Dendritic cell treated with granulocyte-macrophage colony-stimulating factor and Interleukin-4, amounts not matched to agents 40 ng/mL and 50 ng/mL, for 4 days (primary cell): ENCODE results near the gene CCDC136.

Source experiments
- H3K27ac Mint-ChIP-seq: one replicate; pipeline ENCODE4 v1.8.0; 2022; ENCODE audit warnings: mild to moderate bottlenecking, mixed read lengths
- H3K27me3 Mint-ChIP-seq: one replicate; pipeline ENCODE4 v1.8.0; 2022; ENCODE audit warnings: mild to moderate bottlenecking, mixed read lengths
- H3K36me3 Mint-ChIP-seq: one replicate; pipeline ENCODE4 v1.8.0; 2022; ENCODE audit warnings: low read depth, mixed read lengths
- H3K4me1 Mint-ChIP-seq: one replicate; pipeline ENCODE4 v1.8.0; 2022; ENCODE audit warnings: low read depth, mixed read lengths
- H3K4me3 Mint-ChIP-seq: one replicate; pipeline ENCODE4 v1.8.0; 2022; ENCODE audit warnings: mild to moderate bottlenecking, moderate library complexity, mixed read lengths
- H3K9me3 Mint-ChIP-seq: one replicate; pipeline ENCODE4 v1.8.0; 2022; ENCODE audit warnings: mixed read lengths
- intact Hi-C: fragments of 100-400 bp; cut with micrococcal nuclease; formaldehyde crosslinking; loops from one replicate; pipeline ENCODE4 v1.15.0; 2022

The CCDC136 gene

DNA sequence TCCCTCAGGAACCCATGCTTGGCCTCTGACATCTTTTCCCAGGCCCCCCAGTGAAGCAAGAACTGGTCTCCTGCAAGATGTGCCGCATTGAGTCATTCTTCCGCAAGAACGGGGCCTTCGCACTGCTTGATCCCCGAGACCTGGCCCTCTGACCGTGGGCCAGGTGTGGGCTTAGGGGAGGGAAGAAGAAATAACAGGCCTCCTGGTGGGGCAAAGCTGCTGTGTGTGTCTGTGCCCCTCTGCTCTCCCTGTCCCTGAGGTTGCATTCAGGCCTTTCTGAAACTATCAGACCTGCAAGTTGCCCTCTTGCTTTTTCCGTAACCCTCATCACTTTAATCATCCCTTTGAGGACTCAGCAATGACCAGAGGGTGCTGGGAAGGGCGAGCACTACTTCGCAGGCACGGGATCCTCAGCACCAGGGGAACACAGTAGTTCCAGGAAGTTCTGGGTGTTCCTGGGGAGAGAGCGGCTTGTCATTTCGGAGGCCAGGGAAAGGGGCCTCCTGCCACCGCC lies 76.9 kb downstream of the CCDC136 start:
- no peaks in the 10 kb centered on the region for H3K9me3 Mint-ChIP-seq
- H3K36me3 Mint-ChIP-seq = peaks cover 29% of the 10 kb centered on the region
- peak overlapping the region; percentile 66 for H3K4me3 Mint-ChIP-seq
- H3K4me1 Mint-ChIP-seq = peaks cover 53% of the 10 kb centered on the region
- intact Hi-C loops = loop anchor here (10.0 kb wide), 1 partner anchor 74 kb away; the partner anchor contains the start of gene CCDC136
- peaks cover 46% of the 10 kb centered on the region for H3K27me3 Mint-ChIP-seq
- no peak overlapping the region for H3K27ac Mint-ChIP-seq

DNA sequence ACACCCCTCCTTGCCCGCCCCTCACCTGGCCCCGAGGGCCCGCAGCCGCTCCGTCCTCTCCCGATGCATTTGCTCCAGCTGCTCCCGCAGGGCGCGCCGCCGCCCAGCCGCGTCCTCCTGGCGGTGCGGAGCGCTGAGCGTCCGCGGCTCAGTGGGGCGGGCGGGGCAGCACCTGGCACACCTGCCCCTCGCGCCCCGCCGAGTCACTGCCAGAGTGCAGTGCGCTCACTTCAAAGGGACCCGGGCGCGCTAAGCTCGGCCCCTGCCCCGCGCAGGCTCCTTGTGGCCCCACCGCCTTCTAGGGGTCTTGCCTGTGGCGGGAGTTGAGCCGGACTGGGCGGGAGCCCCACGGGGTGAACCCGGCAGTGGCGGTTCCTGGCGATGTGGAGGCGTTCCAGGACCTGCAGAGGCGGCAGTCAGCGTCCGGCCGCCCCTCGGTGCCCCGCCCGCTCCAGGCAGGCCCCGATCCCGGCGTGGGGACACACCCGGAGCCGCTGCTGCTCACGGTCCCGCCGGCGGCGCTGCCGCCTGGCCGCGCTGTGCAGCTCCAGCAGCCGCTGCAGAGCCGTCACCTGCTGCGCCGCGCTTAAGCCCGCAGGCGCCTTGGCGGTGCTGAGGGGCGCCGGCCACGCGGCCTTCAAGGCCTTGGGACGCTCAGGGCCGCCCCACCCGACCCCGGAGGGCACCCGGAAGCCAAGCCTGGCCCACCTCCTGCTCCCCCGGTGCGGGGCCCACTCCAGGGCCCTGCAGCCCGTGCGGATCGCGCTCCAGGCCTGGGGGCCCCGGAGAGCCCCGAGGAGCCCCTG lies 77.6 kb downstream of the CCDC136 start:
- intact Hi-C loops = loop anchor here (10.0 kb wide), 1 partner anchor 75 kb away; the partner anchor contains the start of gene CCDC136
- H3K4me1 Mint-ChIP-seq = peaks cover 50% of the 10 kb centered on the region
- H3K27ac Mint-ChIP-seq = no peak overlapping the region
- H3K4me3 Mint-ChIP-seq = peak overlapping the region; percentile 66
- H3K27me3 Mint-ChIP-seq = peaks cover 46% of the 10 kb centered on the region
- peaks cover 29% of the 10 kb centered on the region for H3K36me3 Mint-ChIP-seq
- H3K9me3 Mint-ChIP-seq = no peaks in the 10 kb centered on the region

DNA sequence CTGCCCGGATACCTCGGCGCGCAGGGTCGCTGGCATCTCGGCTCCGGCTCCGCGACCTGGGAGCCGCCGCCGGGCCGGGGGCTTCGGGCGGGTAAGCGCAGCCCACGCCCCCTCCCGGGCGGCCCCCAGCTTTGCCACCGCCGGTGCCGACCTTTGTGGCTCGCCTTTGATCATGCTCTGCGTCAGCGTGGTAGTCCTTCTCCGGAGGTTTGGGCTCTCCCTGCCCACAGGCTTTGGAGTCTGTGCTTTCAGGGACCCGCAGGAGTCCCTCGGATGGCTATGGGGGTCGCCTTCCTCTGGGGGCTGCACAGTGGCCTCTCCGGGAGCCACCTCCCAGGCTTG lies 78.1 kb downstream of the CCDC136 start:
- Mint-ChIP-seq H3K36me3 (peaks cover 25% of the 10 kb centered on the region), H3K4me3 (peak overlapping the region; percentile 60), H3K9me3 (no peaks in the 10 kb centered on the region), H3K4me1 (peaks cover 46% of the 10 kb centered on the region), H3K27me3 (peaks cover 46% of the 10 kb centered on the region), H3K27ac (no peak overlapping the region)
- intact Hi-C loops = loop anchor here (10.0 kb wide), 1 partner anchor 75 kb away; the partner anchor contains the start of gene CCDC136

DNA sequence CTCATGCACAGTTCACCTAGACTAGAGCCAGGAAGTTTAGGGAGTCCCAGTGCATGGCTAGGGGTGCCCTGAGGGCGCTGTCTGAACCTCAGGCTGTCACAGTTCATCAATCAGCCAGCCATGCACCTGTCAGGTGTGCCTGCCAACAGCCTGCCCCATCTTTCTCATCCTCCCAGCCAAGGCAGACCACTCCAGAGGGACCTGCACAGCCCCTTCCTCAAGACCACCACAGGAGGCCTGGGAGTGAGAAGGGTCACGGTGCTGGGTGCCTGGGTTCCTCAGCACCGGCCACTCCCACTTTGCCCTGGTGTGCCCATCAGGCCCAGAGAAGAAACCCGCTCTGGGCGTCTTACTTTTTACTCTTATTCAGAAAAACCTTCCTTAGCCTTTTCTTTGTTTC lies 79.3 kb downstream of the CCDC136 start:
- peaks cover 45% of the 10 kb centered on the region for H3K27me3 Mint-ChIP-seq
- intact Hi-C loops = no loop called here
- H3K4me3 Mint-ChIP-seq = no peak overlapping the region
- peaks cover 35% of the 10 kb centered on the region for H3K4me1 Mint-ChIP-seq
- H3K36me3 Mint-ChIP-seq = peaks cover 14% of the 10 kb centered on the region
- no peaks in the 10 kb centered on the region for H3K9me3 Mint-ChIP-seq
- no peak overlapping the region for H3K27ac Mint-ChIP-seq
